GM12873 (cell line): ENCODE measurements around the gene CTNNA3.

Experiments used
- CTCF ChIP-seq: IDR thresholded peaks from 2 replicates; pipeline ENCODE4 v1.5.1; 2012; ENCODE audit warnings: low read depth, mild to moderate bottlenecking, moderate library complexity, low read length, control low read depth; ENCODE audit not compliant: insufficient read depth; ENCODE audit errors: missing control alignments

Gene CTNNA3

DNA sequence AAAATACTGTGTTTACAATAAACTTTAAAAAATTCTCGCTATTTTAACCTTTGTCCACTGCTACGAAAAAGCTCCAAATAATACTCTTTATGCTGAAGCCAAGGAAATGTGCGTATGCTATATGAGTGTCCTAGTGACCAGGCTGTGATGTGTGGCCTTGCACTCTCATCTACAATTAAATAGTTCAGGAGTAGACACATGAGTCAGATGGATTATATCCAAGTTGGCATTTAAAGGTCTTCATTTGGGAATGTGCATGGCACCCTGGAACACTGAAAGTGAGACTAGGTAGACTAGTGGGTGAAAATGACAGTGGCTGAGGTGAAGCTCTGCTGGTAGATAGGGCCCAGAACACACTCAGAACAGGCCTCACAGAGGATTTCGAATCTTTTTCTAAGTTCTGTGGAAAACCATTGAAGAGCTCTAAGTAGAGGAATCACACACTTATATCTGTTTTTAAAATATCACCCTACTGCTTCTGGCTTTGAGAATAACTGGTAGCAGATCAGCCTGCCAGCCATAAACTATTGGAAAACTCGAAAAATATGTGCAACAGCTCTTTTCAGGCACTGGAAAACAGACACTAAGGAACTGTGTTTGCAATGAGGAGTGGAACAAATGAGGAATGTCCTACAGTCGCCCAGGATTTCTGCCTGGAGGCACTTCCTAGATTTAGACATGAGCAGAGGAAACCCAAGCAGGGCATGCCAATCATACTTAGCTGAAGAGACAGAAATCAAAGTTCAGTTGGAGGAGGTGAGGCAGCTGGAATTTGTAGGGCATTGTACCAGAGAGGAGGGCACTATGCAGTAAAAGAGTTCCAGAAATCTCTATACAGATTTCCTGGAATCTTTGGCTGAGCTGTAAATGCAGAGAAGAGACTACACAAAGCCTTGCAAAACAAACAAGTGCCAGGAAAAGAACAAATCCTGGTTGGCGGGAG, 1374.0 kb downstream of the CTNNA3 start:
- TF ChIP-seq CTCF: no peak

DNA sequence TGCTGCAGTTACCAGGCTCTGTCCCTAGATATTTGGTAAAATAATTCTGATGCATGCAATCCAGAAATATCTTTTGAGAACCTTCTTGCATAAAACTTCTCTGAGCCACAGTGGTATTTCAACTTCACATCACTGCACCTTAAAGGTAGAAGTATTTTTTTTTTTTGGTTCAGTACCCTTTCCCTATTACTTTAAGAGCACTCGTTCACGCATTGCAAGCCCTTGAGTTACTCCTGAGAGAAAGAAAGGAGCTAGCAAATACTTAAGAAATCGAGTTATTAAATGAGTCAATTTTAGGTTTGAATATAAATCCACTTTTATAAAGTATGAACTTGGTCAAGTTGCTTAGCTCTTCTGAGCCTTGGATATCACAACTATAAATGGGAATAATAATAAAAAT, 1377.2 kb downstream of the CTNNA3 start:
- TF ChIP-seq CTCF: no peak

GRCh38 chr10:66307826-66308225, 1388.2 kb downstream of the CTNNA3 start:
- TF ChIP-seq CTCF: no peak

DNA sequence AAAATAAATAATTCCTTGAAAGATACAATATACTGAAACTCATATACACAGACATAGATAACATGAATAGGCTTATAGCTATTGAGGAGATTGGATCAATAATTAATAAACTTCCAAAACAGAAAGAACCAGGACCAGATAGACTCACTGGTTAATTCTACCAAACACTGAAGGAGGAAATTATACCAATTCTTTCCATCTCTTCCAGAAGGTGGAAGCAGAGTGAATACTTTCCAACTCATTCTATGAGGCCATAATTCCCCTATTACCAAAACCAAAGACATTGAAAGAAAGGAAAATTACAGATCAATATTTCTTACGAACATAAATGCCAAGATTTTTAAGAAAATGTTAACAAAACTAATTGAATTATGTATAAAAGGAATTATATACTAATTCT, 1394.9 kb downstream of the CTNNA3 start:
- no peak for TF ChIP-seq CTCF

- TF ChIP-seq CTCF: no peak
Measured at GRCh38 chr10:66295602-66296001, 1400.4 kb downstream of the CTNNA3 start.

DNA sequence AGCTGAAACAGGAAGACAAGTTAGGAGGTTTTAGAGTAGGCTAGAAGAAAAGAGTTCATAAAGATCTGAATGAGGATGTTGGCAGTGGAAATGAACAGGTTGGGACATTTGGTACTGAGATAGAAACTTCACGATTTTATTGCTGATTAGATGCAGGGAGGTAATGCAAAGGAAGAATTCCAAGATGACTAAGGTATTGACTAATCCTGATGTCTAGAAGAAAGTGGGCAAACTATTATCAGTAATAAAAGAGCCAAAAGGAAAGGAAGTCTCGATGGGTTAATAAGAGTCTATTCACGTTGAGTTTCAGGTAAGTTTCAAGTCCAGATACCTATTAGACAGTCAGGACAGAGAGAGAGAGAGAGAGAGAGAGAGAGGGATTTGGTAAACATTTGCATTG, 1401.5 kb downstream of the CTNNA3 start:
- no peak for TF ChIP-seq CTCF

DNA sequence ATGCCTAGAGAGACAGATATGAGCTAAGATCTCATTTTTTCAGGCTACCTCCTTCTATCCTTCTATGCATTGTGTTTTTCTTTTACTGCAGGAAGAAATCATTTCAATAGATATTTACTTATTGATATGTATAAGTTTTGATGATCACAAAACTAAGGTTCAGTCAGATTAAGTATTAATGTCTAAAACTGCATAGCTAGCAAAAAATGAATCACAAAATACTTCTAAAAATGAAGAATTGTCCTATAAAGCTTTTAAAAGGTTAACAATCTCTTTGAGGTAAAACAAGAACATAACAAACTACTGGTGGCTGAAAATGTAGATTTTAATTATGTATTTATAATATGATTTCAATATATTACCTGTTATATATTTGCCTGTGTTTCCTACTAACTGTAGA, 1403.1 kb downstream of the CTNNA3 start:
- TF ChIP-seq CTCF: no peak
